NT2/D1 (cell line): Measurements from ENCODE around the gene STK16.

ENCODE experiments used
- DNase-seq: peaks from one replicate; pipeline ENCODE4 v3.0.0-alpha.2; 2011; ENCODE audit warnings: low read depth, low spot score
- H3K27me3 ChIP-seq: 2 replicates; pipeline ENCODE4 v1.6.0; 2011; ENCODE audit warnings: mild to moderate bottlenecking; ENCODE audit not compliant: insufficient read length, insufficient read depth
- H3K36me3 ChIP-seq: 2 replicates; pipeline ENCODE4 v1.6.1; 2011; ENCODE audit warnings: mild to moderate bottlenecking, low read length, mixed read lengths; ENCODE audit not compliant: insufficient read depth, insufficient read length
- H3K4me1 ChIP-seq: 2 replicates; pipeline ENCODE4 v1.5.1; 2011; ENCODE audit not compliant: insufficient read depth, insufficient read length
- H3K4me3 ChIP-seq: 2 replicates; pipeline ENCODE4 v1.5.1; 2011; ENCODE audit warnings: low read depth; ENCODE audit not compliant: insufficient read length
- H3K9ac ChIP-seq: 2 replicates; pipeline ENCODE4 v1.6.0; 2011; ENCODE audit warnings: low read depth; ENCODE audit not compliant: insufficient read length
- H3K9me3 ChIP-seq: 2 replicates; pipeline ENCODE4 v1.5.1; 2011; ENCODE audit warnings: mild to moderate bottlenecking, low read length; ENCODE audit not compliant: insufficient read depth
- SUZ12 ChIP-seq: IDR thresholded peaks from 2 replicates; pipeline ENCODE4 v1.6.1; 2011; ENCODE audit not compliant: insufficient read length, insufficient read depth; ENCODE audit errors: extremely low read depth
- YY1 ChIP-seq: IDR thresholded peaks from 2 replicates; pipeline ENCODE4 v1.6.1; 2011; ENCODE audit not compliant: insufficient read length, insufficient read depth
- ZNF274 ChIP-seq: IDR thresholded peaks from 2 replicates; pipeline ENCODE4 v1.6.1; 2011; ENCODE audit warnings: mild to moderate bottlenecking, low read depth, low read length

STK16 gene

DNA sequence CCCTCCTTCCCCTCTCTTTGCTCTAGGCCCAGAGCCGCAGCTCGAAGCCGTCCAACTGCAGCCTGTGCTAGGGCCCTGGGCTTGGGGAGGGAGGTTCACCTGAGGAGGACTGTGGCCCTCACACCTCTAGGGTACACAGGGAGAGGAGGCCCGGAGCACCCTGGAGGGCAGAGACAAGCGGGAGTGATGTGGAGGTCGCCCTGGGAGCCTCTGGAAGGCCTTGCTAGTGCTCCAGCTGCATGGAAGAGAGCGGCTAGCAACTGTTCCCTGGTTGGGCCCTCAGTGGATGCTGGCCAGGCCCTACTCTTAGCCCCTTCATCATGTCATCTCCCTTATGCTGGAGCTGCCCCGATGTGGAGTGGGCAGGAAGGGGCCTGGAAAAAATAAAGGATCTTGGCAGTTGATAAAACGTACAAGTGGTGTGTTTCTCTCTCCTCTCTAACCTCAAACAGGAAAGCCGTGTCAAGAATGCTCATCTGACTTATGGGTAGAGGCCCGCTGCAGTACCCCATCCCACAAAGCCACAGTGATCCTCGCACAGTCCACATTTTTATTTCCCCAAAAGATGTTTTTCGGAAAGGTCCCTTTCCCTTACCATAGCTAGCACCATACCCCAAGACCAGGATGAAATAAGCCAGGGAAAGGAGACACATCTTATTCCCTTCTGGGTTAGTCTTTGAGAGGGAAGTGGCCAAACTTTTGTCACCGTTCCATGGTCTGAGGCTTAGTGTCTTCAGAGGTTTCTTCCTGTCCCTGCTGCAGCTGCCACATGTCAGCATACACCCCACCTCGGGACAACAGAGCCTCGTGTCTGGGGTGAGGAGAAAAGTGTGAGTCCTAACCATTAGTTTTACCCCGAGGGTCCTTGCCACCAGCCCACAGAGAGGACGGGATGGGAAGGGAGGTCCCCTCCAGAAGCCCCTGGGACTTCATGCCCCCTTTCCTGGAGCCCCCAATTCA is 35.8 kb upstream of the STK16 start:
- Histone ChIP-seq H3K4me1 (peaks cover 3% of the 10 kb centered on the region), H3K36me3 (peaks cover 65% of the 10 kb centered on the region), H3K9ac (no peak overlapping the region), H3K4me3 (no peak overlapping the region), H3K9me3 (0 out of 2 replicates have a peak, but pooled peaks cover 6% of the 10 kb centered on the region), H3K27me3 (no peaks in the 10 kb centered on the region)
- no peak for DNase-seq
- TF ChIP-seq SUZ12: no peak
- no peak for TF ChIP-seq ZNF274
- TF ChIP-seq YY1: no peak

GRCh38 chr2:219210196-219210885 is 34.9 kb upstream of the STK16 start:
- Histone ChIP-seq H3K9ac (no peak overlapping the region), H3K36me3 (peaks cover 73% of the 10 kb centered on the region), H3K4me3 (no peak overlapping the region), H3K27me3 (no peaks in the 10 kb centered on the region), H3K9me3 (no peaks in the 10 kb centered on the region), H3K4me1 (peaks cover 3% of the 10 kb centered on the region)
- no peak for TF ChIP-seq SUZ12
- no peak for TF ChIP-seq YY1
- no peak for TF ChIP-seq ZNF274
- DNase-seq: no peak

DNA sequence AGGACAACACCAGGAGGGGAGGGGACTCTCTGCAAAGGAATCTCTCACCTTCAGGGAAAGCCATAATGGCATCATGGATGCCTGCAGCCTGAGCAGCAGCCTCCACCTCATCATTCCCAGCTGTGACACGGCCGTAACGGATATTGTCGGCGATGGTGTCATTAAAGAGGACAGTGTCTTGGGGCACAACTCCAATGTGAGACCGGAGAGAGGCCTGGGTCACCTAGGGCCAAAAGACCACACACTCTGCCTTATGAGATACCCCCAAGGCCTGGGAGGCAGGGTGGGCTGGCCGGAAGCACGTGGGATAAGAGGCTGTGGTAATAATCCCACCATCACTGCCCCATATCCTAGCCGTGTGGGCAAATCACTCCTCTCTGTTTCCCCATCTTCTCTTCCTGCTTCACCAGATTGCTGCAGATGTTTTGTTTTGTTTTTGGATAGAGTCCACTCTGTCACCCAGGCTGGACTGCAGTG is 34.4 kb upstream of the STK16 start:
- Histone ChIP-seq H3K36me3 (peaks cover 78% of the 10 kb centered on the region), H3K9me3 (no peaks in the 10 kb centered on the region), H3K4me1 (peaks cover 3% of the 10 kb centered on the region), H3K4me3 (no peak overlapping the region), H3K27me3 (no peaks in the 10 kb centered on the region), H3K9ac (no peak overlapping the region)
- no peak for DNase-seq
- TF ChIP-seq ZNF274 (no peak), YY1 (no peak), SUZ12 (no peak)

GRCh38 chr2:219213026-219213415 is 32.3 kb upstream of the STK16 start:
- no peak overlapping the region for H3K9ac ChIP-seq
- no peak overlapping the region for H3K4me3 ChIP-seq
- H3K36me3 ChIP-seq: peaks cover 87% of the 10 kb centered on the region
- TF ChIP-seq SUZ12: no peak
- no peak for TF ChIP-seq YY1
- no peak for TF ChIP-seq ZNF274
- peaks cover 10% of the 10 kb centered on the region for H3K4me1 ChIP-seq
- no peaks in the 10 kb centered on the region for H3K9me3 ChIP-seq
- DNase-seq: no peak
- H3K27me3 ChIP-seq: no peaks in the 10 kb centered on the region

DNA sequence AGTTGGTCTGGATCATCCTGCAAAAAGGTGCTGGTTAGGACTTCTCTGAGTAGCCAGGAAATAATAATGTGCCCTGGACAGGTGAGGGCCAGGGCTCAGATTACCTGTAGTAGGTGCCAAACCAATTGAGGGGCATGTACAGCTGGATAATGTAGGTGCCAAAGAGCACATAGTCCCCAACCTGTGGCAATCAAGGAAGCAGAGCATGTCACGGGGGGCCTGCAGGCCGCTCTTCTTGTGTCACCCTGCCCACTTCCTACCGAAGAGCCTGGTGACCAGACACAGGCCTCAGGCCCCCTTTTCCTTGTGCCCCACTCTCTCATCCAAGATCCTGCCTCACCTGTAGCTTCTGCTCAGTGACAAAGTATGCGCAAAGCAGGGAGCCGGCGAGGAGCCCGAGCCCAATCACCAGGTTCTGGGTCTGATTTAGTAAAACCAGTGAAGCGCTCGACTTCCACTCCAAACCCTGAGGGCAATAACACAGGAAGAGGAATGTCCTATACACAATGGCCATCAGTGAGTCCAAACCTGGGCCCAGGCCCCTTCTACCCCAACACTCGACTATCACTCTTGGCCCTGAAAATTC is 31.7 kb upstream of the STK16 start:
- no peaks in the 10 kb centered on the region for H3K27me3 ChIP-seq
- no peak overlapping the region for H3K4me3 ChIP-seq
- DNase-seq: no peak
- no peak for TF ChIP-seq YY1
- TF ChIP-seq ZNF274: no peak
- no peak for TF ChIP-seq SUZ12
- H3K4me1 ChIP-seq: peaks cover 8% of the 10 kb centered on the region
- no peaks in the 10 kb centered on the region for H3K9me3 ChIP-seq
- H3K9ac ChIP-seq: no peak overlapping the region
- H3K36me3 ChIP-seq: peaks cover 81% of the 10 kb centered on the region

DNA sequence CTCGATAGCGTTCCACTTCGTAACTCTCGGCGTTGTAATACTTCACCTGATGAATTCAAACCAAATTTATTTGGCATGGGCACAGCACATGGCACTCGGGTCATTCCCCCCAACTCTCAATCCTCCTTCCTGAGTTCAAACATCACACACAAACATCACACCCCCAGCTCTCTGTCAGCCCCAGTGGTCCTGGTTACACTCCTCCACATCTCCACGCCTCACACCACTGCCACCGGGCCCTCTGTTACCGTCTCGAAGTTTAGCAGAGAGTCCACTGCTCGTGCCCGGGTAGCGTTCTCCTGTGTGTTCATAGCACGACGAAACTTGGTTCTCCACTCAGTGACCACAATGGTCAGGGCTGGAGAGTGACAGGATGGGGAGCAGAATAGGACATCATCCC is 31.1 kb upstream of the STK16 start:
- H3K27me3 ChIP-seq: no peaks in the 10 kb centered on the region
- no peak overlapping the region for H3K9ac ChIP-seq
- DNase-seq: no peak
- no peak overlapping the region for H3K4me3 ChIP-seq
- H3K9me3 ChIP-seq: no peaks in the 10 kb centered on the region
- peaks cover 76% of the 10 kb centered on the region for H3K36me3 ChIP-seq
- peaks cover 8% of the 10 kb centered on the region for H3K4me1 ChIP-seq
- TF ChIP-seq ZNF274 (no peak), YY1 (no peak), SUZ12 (no peak)

DNA sequence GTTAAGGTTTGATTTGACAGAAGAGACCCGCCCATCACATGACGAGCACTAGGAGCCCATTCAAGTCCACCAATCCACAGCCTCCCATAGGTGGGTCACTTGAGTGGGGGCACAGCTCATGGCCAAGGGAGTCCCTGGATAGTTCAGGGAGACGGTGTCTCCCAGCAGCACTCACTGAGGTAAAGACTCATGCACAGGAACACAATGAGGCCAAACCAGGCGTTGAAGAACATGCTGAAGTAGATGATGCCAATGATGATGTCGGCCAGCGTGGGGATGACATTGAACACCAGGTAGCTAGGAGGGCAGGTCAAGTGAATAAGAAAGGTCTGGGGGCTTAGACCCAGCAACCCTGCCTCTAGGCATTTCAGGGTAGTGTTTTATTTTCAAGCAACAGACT is 30.5 kb upstream of the STK16 start:
- no peaks in the 10 kb centered on the region for H3K9me3 ChIP-seq
- no peaks in the 10 kb centered on the region for H3K27me3 ChIP-seq
- peaks cover 75% of the 10 kb centered on the region for H3K36me3 ChIP-seq
- no peak overlapping the region for H3K4me3 ChIP-seq
- no peak for DNase-seq
- H3K9ac ChIP-seq: no peak overlapping the region
- peaks cover 10% of the 10 kb centered on the region for H3K4me1 ChIP-seq
- no peak for TF ChIP-seq SUZ12
- no peak for TF ChIP-seq ZNF274
- TF ChIP-seq YY1: no peak
